Stimulated activated naive CD4-positive, alpha-beta T cell (primary cell): ENCODE results near the gene EIF4G1.

Experiments
- DNase-seq, 6 experiments: peaks; one replicate each; lab custom pipeline; 2025; lab: John Stamatoyannopoulos, UW

The EIF4G1 gene

GRCh38 chr3:184368586-184369183 is 54.3 kb downstream of the EIF4G1 start:
- no peak for DNase-seq

GRCh38 chr3:184371570-184372018 is 57.2 kb downstream of the EIF4G1 start:
- peak; percentile 11 to 72 (median 48) for DNase-seq

DNA sequence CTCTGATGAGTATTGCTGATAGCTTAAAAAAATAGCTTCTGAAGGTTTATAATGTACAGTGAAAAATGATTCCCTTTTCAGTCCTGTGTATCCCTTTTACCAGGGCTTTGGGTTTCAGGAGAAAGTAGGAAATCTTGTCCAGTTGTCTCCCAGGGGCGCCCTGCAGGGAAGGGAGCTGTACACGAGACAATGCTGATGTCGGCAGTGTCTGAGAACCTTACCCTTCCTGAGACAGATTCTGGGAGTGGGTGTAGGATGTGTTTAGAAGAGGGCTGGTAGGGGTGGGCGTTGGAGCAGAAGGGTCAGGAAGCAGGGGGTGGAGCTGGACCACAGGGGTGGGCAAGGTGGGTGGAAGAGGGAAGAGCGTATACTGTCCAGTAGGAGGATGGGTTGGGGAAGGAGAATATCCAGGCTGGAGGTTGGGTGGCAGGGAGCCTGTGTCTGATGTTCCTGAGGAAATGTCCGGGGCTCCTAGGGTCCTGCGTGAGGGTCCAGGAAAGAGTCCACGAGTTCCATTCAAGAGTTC is 58.0 kb downstream of the EIF4G1 start:
- no peak for DNase-seq

DNA sequence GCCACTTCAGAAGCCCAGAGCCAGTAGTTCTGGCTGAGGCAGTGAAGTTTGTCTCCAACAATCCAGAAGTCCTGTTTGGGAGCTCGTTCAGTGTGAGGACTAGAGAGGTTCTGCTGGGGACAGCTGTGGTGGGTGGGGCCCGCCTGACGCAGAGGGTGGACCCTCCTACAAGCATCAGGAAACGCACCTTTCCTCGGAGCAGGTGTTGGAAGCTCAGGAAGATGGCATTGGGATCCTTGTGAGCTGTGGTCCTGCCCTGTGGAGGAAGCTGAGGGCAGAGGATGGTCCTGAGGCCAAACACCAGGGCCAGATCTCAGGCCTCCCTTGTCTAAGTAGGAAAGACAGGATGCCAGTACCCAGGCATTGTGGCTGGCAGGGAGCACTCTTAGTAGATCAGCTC is 58.5 kb downstream of the EIF4G1 start:
- no peak for DNase-seq

GRCh38 chr3:184373422-184373821 is 59.0 kb downstream of the EIF4G1 start:
- DNase-seq, result no peak

DNA sequence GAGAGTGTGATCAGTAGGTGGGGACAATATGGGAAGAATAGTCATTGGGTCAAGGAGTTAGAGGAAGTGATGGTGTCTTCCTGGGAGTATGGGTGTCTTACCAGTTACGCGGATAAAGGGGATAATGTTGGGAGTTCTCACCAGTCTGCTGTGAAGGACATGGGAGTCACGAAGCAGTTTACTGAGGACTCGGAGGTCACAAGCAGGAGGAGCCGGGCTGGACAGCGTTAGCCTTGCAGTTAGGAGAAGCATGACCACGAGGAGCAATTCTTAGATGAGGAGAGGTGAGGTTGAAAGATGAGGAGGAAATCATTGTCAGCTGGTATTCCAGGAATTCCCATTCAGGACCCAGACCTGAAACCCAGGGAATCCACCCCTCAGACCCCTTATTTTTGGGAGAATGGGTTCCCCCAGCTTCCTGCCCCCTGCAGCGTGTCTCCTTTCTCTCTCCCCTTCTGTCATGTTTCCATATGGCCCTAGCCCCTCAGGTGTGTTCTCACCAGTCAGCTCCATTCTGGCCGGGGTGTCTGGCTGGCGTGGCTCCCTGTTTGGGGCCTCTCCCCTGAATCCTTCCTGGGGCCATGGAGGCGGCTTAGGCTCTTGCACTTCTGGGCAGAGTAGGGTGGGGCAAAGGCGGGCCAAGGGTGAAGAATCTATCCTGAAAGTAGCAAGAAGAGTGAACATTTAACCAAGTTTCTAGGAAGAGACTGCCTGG is 61.5 kb downstream of the EIF4G1 start:
- DNase-seq, result no peak

- no peak for DNase-seq
These were observed 63.0 kb downstream of the EIF4G1 start for GRCh38 chr3:184377374-184377773.

- DNase-seq, result no peak
These were observed 63.6 kb downstream of the EIF4G1 start, which contains the start of gene THPO for GRCh38 chr3:184377882-184378445. THPO (minus strand) TSS chr3:184378207; CDS start chr3:184376259, 1,948 bp downstream.

DNA sequence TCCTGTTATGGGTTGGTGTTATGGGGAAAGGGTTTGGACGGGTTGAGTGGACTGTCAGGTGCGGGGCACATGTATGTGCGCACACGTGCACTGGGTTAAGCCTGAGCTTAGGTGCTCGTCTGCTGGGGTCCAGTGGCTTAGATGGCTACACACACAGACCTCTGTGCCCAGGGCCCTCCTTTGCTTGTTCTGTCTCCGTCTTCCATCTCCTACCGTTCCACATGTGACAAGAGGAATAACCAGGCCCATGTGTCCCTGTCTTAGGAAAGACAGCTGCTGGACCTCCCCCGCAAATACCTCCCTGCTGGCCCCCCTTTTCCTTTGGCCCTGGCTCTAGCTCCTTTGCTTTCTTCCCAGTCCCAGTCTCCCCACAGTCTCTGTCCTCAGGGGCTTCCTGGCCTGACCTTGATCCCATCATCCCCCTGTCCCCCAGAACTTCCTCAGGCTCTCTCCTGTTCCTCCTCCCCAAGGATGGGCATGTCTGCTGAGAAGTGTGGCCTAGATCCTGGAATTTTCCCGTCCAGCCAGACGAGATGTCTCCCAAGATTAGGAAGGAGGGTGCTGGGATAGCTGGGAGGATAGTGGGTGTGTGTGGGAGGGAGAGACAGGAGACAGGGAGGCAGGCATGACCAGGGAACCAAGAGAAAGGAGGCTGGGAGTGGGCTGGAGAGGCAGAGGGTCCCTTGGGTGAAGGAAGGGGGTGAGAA is 64.4 kb downstream of the EIF4G1 start:
- DNase-seq, result no peak

DNA sequence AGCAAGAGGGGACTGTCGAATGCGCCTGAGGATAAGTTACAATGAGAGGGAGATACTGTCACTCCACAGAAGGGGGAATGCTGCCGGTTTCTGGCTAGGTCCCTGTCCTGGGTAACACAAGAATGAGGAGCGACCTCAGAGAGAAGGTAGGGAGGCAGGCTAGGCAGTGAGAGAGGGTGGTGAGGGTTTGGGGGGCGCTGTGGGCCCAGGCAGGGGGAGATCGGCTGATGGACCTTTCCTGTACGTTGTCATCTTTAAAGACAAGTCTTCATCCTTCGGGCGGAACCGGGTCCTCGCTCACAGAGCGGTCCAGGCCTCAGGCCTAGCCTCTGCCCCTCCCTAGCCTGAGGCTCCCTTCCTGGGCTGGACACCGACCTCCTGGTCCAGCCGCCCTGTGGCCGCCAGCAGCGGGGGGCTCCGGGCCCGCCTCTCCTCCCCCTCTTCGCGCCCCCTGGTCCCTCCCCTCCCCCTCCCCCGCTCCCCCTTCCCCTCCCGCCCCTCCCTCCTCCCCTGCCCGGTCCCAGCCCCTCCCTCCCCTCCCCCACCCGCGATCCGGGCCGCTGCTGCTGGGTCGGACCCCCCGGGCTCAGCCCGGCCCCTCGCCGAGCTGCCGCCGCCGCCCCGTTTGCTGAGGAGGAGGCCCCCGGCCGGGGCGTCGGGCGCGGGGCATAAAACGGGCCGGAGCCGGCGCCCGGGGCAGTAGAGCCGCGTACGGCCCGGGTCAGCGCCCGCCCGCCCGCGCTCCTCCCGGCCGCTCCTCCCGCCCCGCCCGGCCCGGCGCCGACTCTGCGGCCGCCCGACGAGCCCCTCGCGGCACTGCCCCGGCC is 65.2 kb downstream of the EIF4G1 start, which contains the start of gene CHRD:
CHRD (plus strand) TSS at position 697 of the 827 bp plus-strand sequence. CDS start 265 bp downstream, outside the sequence.
- DNase-seq, result no peak

GRCh38 chr3:184380185-184380626 is 65.8 kb downstream of the EIF4G1 start:
- DNase-seq, result peak in 2 of 6 experiments; percentile 11 to 12

GRCh38 chr3:184380627-184381260 is 66.3 kb downstream of the EIF4G1 start:
- DNase-seq, result peak in 2 of 6 experiments; percentile 11 to 38

- peak in 1 of 6 experiments; percentile 11 for DNase-seq
These were observed 67.1 kb downstream of the EIF4G1 start for GRCh38 chr3:184381261-184382224.

- no peak for DNase-seq
These were observed 68.1 kb downstream of the EIF4G1 start for GRCh38 chr3:184382326-184383032.

- DNase-seq, result no peak
These were observed 68.8 kb downstream of the EIF4G1 start for GRCh38 chr3:184383033-184383740.

- no peak for DNase-seq
These were observed 69.9 kb downstream of the EIF4G1 start for GRCh38 chr3:184384342-184384741.
